CD4-positive, alpha-beta T cell treated with Interleukin-10 for 1 hour (primary cell): ENCODE data around the gene CCDC77.

Experiments
- DNase-seq: peaks from one replicate; pipeline ENCODE4 v3.0.0-alpha.2; 2020

The CCDC77 gene

GRCh38 chr12:484096-484495 is 82.7 kb downstream of the CCDC77 start:
- no peak for DNase-seq

- DNase-seq, result no peak
Observed at GRCh38 chr12:490260-490659, 88.8 kb downstream of the CCDC77 start.
